Fibroblast of the aortic adventitia (primary cell): ENCODE results near the gene DNAJC2. TPM values are rescaled to one million over a fixed set of nuclear protein-coding genes. Genes with fewer than 3 reads are reported as not detected.

Source experiments
- DNase-seq: peaks from one replicate; pipeline ENCODE4 v3.0.0-alpha.2; 2010; ENCODE audit warnings: low read depth
- H3K4me3 ChIP-seq: 2 replicates; pipeline ENCODE4 v1.5.1; 2011; ENCODE audit warnings: low read depth, mild to moderate bottlenecking, control low read depth, low read length, moderate library complexity
- CTCF ChIP-seq: IDR thresholded peaks from 2 replicates; pipeline ENCODE4 v1.5.1; 2011; ENCODE audit warnings: mild to moderate bottlenecking, low read length, control low read depth, inconsistent platforms; ENCODE audit not compliant: insufficient read depth
- total RNA-seq: library from RNA; depleted of rRNA; stranded (reverse); fragments of >200 nt; gene quantifications from 2 replicates; pipeline ENCODE4 v1.2.3, GENCODE V29; 2012; ENCODE audit warnings: low replicate concordance

The DNAJC2 gene
- total RNA-seq, 1 donor, result 24.9 TPM

GRCh38 chr7:103382032-103382402, 37.5 kb upstream of the DNAJC2 start:
- DNase-seq, result no peak
- no peak for TF ChIP-seq CTCF
- no peak overlapping the region for H3K4me3 ChIP-seq

DNA sequence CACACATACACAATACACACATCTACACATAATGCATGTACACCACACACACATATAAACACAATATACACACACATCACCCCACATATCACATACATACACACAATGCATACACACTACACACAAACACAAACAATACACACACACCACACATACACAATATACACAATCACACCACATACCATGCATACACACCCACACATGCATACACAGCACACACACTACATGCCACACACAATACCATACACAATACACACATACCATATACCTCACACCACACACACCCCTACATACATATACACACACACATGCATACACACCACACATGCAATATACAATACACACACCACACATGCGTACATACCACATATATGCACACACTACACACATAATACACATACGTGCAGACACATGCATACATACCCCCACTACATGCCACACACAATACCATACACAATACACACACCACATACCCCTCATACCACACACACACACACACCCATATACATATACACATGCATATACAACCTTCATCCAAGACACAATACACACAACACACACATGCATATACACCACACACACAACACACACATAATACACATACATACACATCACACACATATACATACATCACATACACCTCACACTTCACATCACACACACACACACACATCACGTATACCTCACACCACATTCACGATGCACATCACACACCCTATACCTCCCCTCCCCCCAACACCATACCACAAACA, 36.9 kb upstream of the DNAJC2 start:
- DNase-seq, result no peak
- TF ChIP-seq CTCF, result no peak
- H3K4me3 ChIP-seq, result no peak overlapping the region

DNA sequence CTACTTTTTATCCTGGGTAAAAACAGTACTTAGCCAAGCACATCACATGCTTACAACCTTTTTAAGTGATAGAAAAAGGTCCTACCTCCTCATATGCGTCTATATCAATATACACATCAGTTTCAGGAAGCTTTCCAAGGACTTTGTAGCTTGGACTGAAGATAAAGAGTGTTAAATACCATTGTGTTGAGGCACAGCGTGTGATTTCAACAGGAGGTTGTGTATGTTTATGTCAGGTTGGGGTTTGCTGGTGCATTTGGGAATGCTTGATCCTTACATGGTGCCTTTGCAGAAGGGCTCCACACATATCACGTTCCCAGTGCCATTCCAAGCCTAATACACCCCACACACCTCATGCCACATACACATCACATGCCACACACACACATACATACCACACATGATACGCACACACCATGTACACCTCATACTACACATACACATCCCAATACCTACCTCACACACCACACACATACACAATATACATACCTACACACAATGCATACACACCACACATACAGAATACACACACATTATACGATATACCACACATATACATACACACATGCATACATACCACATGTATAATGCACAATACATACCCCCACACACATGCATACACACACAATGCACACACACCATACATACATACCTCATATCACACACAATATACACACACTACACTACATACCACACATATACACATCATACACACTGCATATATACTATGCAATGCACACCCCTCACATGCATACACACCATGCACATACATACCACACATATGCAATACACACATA, 36.0 kb upstream of the DNAJC2 start:
- no peak overlapping the region for H3K4me3 ChIP-seq
- TF ChIP-seq CTCF, result no peak
- DNase-seq, result peak; percentile 4

DNA sequence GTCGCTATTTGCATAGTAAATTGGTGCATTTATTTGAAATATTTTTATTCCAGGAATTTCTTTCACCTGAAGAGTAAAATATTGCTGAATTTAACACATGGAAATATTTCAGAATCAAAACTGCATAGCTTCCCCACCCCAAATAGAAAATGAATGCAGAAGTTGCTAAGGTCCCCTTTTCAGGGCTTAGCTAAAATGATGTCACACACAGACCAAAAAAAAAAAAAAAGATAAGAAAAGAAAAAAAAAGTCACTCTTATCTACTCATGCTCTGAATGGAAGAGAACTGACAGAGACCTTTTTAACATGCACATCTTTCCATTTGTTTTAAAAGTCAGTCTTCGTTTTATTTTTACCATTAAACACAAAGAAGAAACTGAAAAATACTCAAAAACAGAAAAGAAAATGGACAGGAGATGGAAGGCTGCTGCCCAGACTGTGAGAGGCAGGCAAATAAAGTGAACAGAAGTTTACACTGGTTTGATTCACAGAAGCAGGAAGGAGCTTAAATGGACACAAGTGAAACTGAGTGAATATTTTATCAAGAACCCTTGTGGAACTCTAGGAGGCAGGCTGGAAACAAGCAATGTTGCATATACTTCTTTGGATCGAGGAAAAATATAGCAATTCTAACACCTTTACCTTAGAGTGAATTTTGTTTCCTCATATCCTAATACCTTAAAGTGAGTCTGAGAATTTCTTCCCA, 34.9 kb upstream of the DNAJC2 start:
- H3K4me3 ChIP-seq, result no peak overlapping the region
- TF ChIP-seq CTCF, result no peak
- no peak for DNase-seq

GRCh38 chr7:103373866-103374643, 29.5 kb upstream of the DNAJC2 start:
- TF ChIP-seq CTCF, result no peak
- no peak overlapping the region for H3K4me3 ChIP-seq
- no peak for DNase-seq

GRCh38 chr7:103369432-103369831, 24.9 kb upstream of the DNAJC2 start:
- TF ChIP-seq CTCF, result no peak
- no peak for DNase-seq
- H3K4me3 ChIP-seq, result no peak overlapping the region
